ENCODE measurements around the gene CDK15.

CDK15 gene

GRCh38 chr2:201886504-201886903, 80.2 kb downstream of the CDK15 start:
- Histone ChIP-seq H3K27me3 (ENCODE audit: control insufficient read depth, insufficient read depth, low read length) (no peaks in the 10 kb centered on the region), H3K4me1 (ENCODE audit: control insufficient read depth, insufficient read depth, low read length) (peaks cover 6% of the 10 kb centered on the region), H3K4me3 (ENCODE audit: low read length) (no peak overlapping the region), H3K27ac (ENCODE audit: low read depth, low read length) (no peak overlapping the region), H3K9ac (ENCODE audit: low read length) (no peak overlapping the region), H3K36me3 (ENCODE audit: control insufficient read depth, insufficient read depth, low read length) (no peaks in the 10 kb centered on the region)

GRCh38 chr2:201887773-201888425, 81.6 kb downstream of the CDK15 start:
- Histone ChIP-seq H3K4me3 (ENCODE audit: low read length) (peak overlapping the region; percentile 2), H3K9ac (ENCODE audit: low read length) (no peak overlapping the region), H3K27ac (ENCODE audit: low read depth, low read length) (no peak overlapping the region)

GRCh38 chr2:201888426-201888800, 82.1 kb downstream of the CDK15 start:
- Histone ChIP-seq H3K4me1 (ENCODE audit: control insufficient read depth, insufficient read depth, low read length) (peaks cover 4% of the 10 kb centered on the region), H3K4me3 (ENCODE audit: low read length) (peak overlapping the region; percentile 2), H3K27me3 (ENCODE audit: control insufficient read depth, insufficient read depth, low read length) (no peaks in the 10 kb centered on the region), H3K36me3 (ENCODE audit: control insufficient read depth, insufficient read depth, low read length) (no peaks in the 10 kb centered on the region), H3K9ac (ENCODE audit: low read length) (no peak overlapping the region), H3K27ac (ENCODE audit: low read depth, low read length) (no peak overlapping the region)

More at GRCh38 chr2:201887773-201888425, 81.6 kb downstream of the CDK15 start:
- H3K4me1 ChIP-seq (ENCODE audit: control insufficient read depth, insufficient read depth, low read length): peaks cover 6% of the 10 kb centered on the region
- H3K36me3 ChIP-seq (ENCODE audit: control insufficient read depth, insufficient read depth, low read length): no peaks in the 10 kb centered on the region
- no peaks in the 10 kb centered on the region for H3K27me3 ChIP-seq (ENCODE audit: control insufficient read depth, insufficient read depth, low read length)

GRCh38 chr2:201890453-201890852, 84.1 kb downstream of the CDK15 start:
- H3K36me3 ChIP-seq (ENCODE audit: control insufficient read depth, insufficient read depth, low read length): no peaks in the 10 kb centered on the region
- H3K4me3 ChIP-seq (ENCODE audit: low read length): no peak overlapping the region
- no peak overlapping the region for H3K9ac ChIP-seq (ENCODE audit: low read length)
- no peaks in the 10 kb centered on the region for H3K4me1 ChIP-seq (ENCODE audit: control insufficient read depth, insufficient read depth, low read length)
- H3K27me3 ChIP-seq (ENCODE audit: control insufficient read depth, insufficient read depth, low read length): no peaks in the 10 kb centered on the region
- no peak overlapping the region for H3K27ac ChIP-seq (ENCODE audit: low read depth, low read length)

GRCh38 chr2:201891676-201892075, 85.3 kb downstream of the CDK15 start:
- Histone ChIP-seq H3K27ac (ENCODE audit: low read depth, low read length) (no peak overlapping the region), H3K27me3 (ENCODE audit: control insufficient read depth, insufficient read depth, low read length) (no peaks in the 10 kb centered on the region), H3K4me1 (ENCODE audit: control insufficient read depth, insufficient read depth, low read length) (no peaks in the 10 kb centered on the region)

GRCh38 chr2:201892516-201892915, 86.2 kb downstream of the CDK15 start:
- no peaks in the 10 kb centered on the region for H3K27me3 ChIP-seq (ENCODE audit: control insufficient read depth, insufficient read depth, low read length)
- H3K27ac ChIP-seq (ENCODE audit: low read depth, low read length): no peak overlapping the region
- no peaks in the 10 kb centered on the region for H3K36me3 ChIP-seq (ENCODE audit: control insufficient read depth, insufficient read depth, low read length)
- H3K9ac ChIP-seq (ENCODE audit: low read length): no peak overlapping the region
- H3K4me1 ChIP-seq (ENCODE audit: control insufficient read depth, insufficient read depth, low read length): no peaks in the 10 kb centered on the region
- H3K4me3 ChIP-seq (ENCODE audit: low read length): no peak overlapping the region

More at GRCh38 chr2:201891676-201892075, 85.3 kb downstream of the CDK15 start:
- no peak overlapping the region for H3K9ac ChIP-seq (ENCODE audit: low read length)
- H3K4me3 ChIP-seq (ENCODE audit: low read length): no peak overlapping the region
- no peaks in the 10 kb centered on the region for H3K36me3 ChIP-seq (ENCODE audit: control insufficient read depth, insufficient read depth, low read length)

- Histone ChIP-seq H3K4me3 (ENCODE audit: low read length) (no peak overlapping the region), H3K4me1 (ENCODE audit: control insufficient read depth, insufficient read depth, low read length) (no peaks in the 10 kb centered on the region), H3K27me3 (ENCODE audit: control insufficient read depth, insufficient read depth, low read length) (no peaks in the 10 kb centered on the region)
Measured at GRCh38 chr2:201900362-201900761, 94.0 kb downstream of the CDK15 start.

GRCh38 chr2:201901786-201902185, 95.4 kb downstream of the CDK15 start:
- no peaks in the 10 kb centered on the region for H3K36me3 ChIP-seq (ENCODE audit: control insufficient read depth, insufficient read depth, low read length)
- no peak overlapping the region for H3K9ac ChIP-seq (ENCODE audit: low read length)
- no peak overlapping the region for H3K4me3 ChIP-seq (ENCODE audit: low read length)
- H3K27me3 ChIP-seq (ENCODE audit: control insufficient read depth, insufficient read depth, low read length): no peaks in the 10 kb centered on the region
- H3K27ac ChIP-seq (ENCODE audit: low read depth, low read length): no peak overlapping the region
- H3K4me1 ChIP-seq (ENCODE audit: control insufficient read depth, insufficient read depth, low read length): no peaks in the 10 kb centered on the region

More at GRCh38 chr2:201900362-201900761, 94.0 kb downstream of the CDK15 start:
- H3K36me3 ChIP-seq (ENCODE audit: control insufficient read depth, insufficient read depth, low read length): no peaks in the 10 kb centered on the region
- no peak overlapping the region for H3K27ac ChIP-seq (ENCODE audit: low read depth, low read length)
- H3K9ac ChIP-seq (ENCODE audit: low read length): no peak overlapping the region

- Histone ChIP-seq H3K27me3 (ENCODE audit: control insufficient read depth, insufficient read depth, low read length) (no peaks in the 10 kb centered on the region), H3K36me3 (ENCODE audit: control insufficient read depth, insufficient read depth, low read length) (no peaks in the 10 kb centered on the region), H3K4me3 (ENCODE audit: low read length) (no peak overlapping the region), H3K4me1 (ENCODE audit: control insufficient read depth, insufficient read depth, low read length) (peaks cover 2% of the 10 kb centered on the region), H3K9ac (ENCODE audit: low read length) (no peak overlapping the region), H3K27ac (ENCODE audit: low read depth, low read length) (no peak overlapping the region)
Measured at GRCh38 chr2:201904538-201905420, 98.4 kb downstream of the CDK15 start.

- Histone ChIP-seq H3K27me3 (ENCODE audit: control insufficient read depth, insufficient read depth, low read length) (no peaks in the 10 kb centered on the region), H3K27ac (ENCODE audit: low read depth, low read length) (no peak overlapping the region), H3K4me1 (ENCODE audit: control insufficient read depth, insufficient read depth, low read length) (peaks cover 2% of the 10 kb centered on the region), H3K9ac (ENCODE audit: low read length) (no peak overlapping the region), H3K4me3 (ENCODE audit: low read length) (no peak overlapping the region), H3K36me3 (ENCODE audit: control insufficient read depth, insufficient read depth, low read length) (no peaks in the 10 kb centered on the region)
Measured at GRCh38 chr2:201906777-201907562, 100.6 kb downstream of the CDK15 start.

GRCh38 chr2:201907563-201907881, 101.2 kb downstream of the CDK15 start:
- peaks cover 2% of the 10 kb centered on the region for H3K4me1 ChIP-seq (ENCODE audit: control insufficient read depth, insufficient read depth, low read length)
- H3K36me3 ChIP-seq (ENCODE audit: control insufficient read depth, insufficient read depth, low read length): no peaks in the 10 kb centered on the region

GRCh38 chr2:201908901-201909300, 102.6 kb downstream of the CDK15 start:
- Histone ChIP-seq H3K9ac (ENCODE audit: low read length) (no peak overlapping the region), H3K27me3 (ENCODE audit: control insufficient read depth, insufficient read depth, low read length) (no peaks in the 10 kb centered on the region), H3K27ac (ENCODE audit: low read depth, low read length) (no peak overlapping the region), H3K4me1 (ENCODE audit: control insufficient read depth, insufficient read depth, low read length) (peaks cover 6% of the 10 kb centered on the region), H3K36me3 (ENCODE audit: control insufficient read depth, insufficient read depth, low read length) (no peaks in the 10 kb centered on the region), H3K4me3 (ENCODE audit: low read length) (no peak overlapping the region)

More at GRCh38 chr2:201907563-201907881, 101.2 kb downstream of the CDK15 start:
- Histone ChIP-seq H3K27ac (ENCODE audit: low read depth, low read length) (no peak overlapping the region), H3K27me3 (ENCODE audit: control insufficient read depth, insufficient read depth, low read length) (no peaks in the 10 kb centered on the region), H3K4me3 (ENCODE audit: low read length) (no peak overlapping the region), H3K9ac (ENCODE audit: low read length) (no peak overlapping the region)

Data from rectal smooth muscle tissue (tissue), 1 donor.